KG1 (cell line): ENCODE results near the gene ATP1A2.

Source experiments
- DNase-seq: peaks from one replicate; lab custom pipeline; 2025; lab: John Stamatoyannopoulos, UW

Gene ATP1A2

GRCh38 chr1:160115545-160116282, at the start of gene ATP1A2:
Gene ATP1A2 (plus strand): TSS chr1:160115759. CDS start chr1:160115862, 103 bp downstream.
- DNase-seq: no peak

GRCh38 chr1:160066829-160067745, 48.5 kb upstream of the ATP1A2 start:
- DNase-seq: no peak

GRCh38 chr1:160068225-160068624, 47.3 kb upstream of the ATP1A2 start:
- DNase-seq: no peak

- DNase-seq: no peak
Measured at GRCh38 chr1:160069460-160070231, 45.9 kb upstream of the ATP1A2 start, which contains the start of gene KCNJ10. Gene KCNJ10 (minus strand): TSS chr1:160070160. CDS start chr1:160042532, 27,628 bp downstream.

- no peak for DNase-seq
Measured at GRCh38 chr1:160070243-160071163, 45.1 kb upstream of the ATP1A2 start.

GRCh38 chr1:160071289-160071688, 44.3 kb upstream of the ATP1A2 start:
- DNase-seq: no peak

GRCh38 chr1:160074865-160075264, 40.7 kb upstream of the ATP1A2 start:
- no peak for DNase-seq

GRCh38 chr1:160075836-160076235, 39.7 kb upstream of the ATP1A2 start:
- no peak for DNase-seq

GRCh38 chr1:160076295-160076694, 39.3 kb upstream of the ATP1A2 start:
- DNase-seq: no peak

GRCh38 chr1:160077486-160077885, 38.1 kb upstream of the ATP1A2 start:
- DNase-seq: no peak

GRCh38 chr1:160078512-160079195, 36.9 kb upstream of the ATP1A2 start:
- DNase-seq: no peak

GRCh38 chr1:160079448-160079847, 36.1 kb upstream of the ATP1A2 start:
- DNase-seq: no peak

- DNase-seq: no peak
Measured at GRCh38 chr1:160080381-160081100, 35.0 kb upstream of the ATP1A2 start.

- DNase-seq: no peak
Measured at GRCh38 chr1:160081261-160081936, 34.2 kb upstream of the ATP1A2 start, which contains the start of gene KCNJ9. Gene KCNJ9 (plus strand): TSS chr1:160081538. CDS start chr1:160084031, 2,493 bp downstream.

GRCh38 chr1:160082487-160082886, 33.1 kb upstream of the ATP1A2 start:
- no peak for DNase-seq

GRCh38 chr1:160082926-160083325, 32.6 kb upstream of the ATP1A2 start:
- DNase-seq: no peak

- no peak for DNase-seq
Measured at GRCh38 chr1:160083968-160084770, 31.4 kb upstream of the ATP1A2 start.

- DNase-seq: no peak
Measured at GRCh38 chr1:160084771-160085321, 30.7 kb upstream of the ATP1A2 start.
